NCI-H2107 (cell line): ENCODE measurements around the gene CCL20.
"Not testable (repeated sequence)": the region's sequence is repeated elsewhere in the genome, so short reads cannot be mapped to it uniquely, and the experiment has no call there.

ENCODE experiments used
- DNase-seq: peaks from one replicate; lab custom pipeline; 2025; lab: John Stamatoyannopoulos, UW

CCL20 gene

GRCh38 chr2:227834423-227834822 is 20.8 kb downstream of the CCL20 start:
- DNase-seq = no peak

GRCh38 chr2:227834916-227835650 is 21.4 kb downstream of the CCL20 start:
- DNase-seq = no peak

- DNase-seq = not testable (repeated sequence)
Measured at GRCh38 chr2:227839339-227840129, 25.9 kb downstream of the CCL20 start.

- DNase-seq = no peak
Measured at GRCh38 chr2:227846831-227847230, 33.2 kb downstream of the CCL20 start.

GRCh38 chr2:227848146-227848545 is 34.5 kb downstream of the CCL20 start:
- DNase-seq = no peak

GRCh38 chr2:227848586-227848985 is 34.9 kb downstream of the CCL20 start:
- no peak for DNase-seq

GRCh38 chr2:227849906-227850305 is 36.3 kb downstream of the CCL20 start:
- DNase-seq = no peak

- DNase-seq = no peak
Measured at GRCh38 chr2:227853204-227853629, 39.6 kb downstream of the CCL20 start.

GRCh38 chr2:227853765-227854271 is 40.2 kb downstream of the CCL20 start:
- no peak for DNase-seq

- DNase-seq = no peak
Measured at GRCh38 chr2:227855440-227855839, 41.8 kb downstream of the CCL20 start.

- no peak for DNase-seq
Measured at GRCh38 chr2:227856697-227857096, 43.1 kb downstream of the CCL20 start.

GRCh38 chr2:227860221-227860641 is 46.6 kb downstream of the CCL20 start:
- DNase-seq = no peak

- no peak for DNase-seq
Measured at GRCh38 chr2:227861011-227861410, 47.4 kb downstream of the CCL20 start.

- no peak for DNase-seq
Measured at GRCh38 chr2:227862227-227862740, 48.6 kb downstream of the CCL20 start.

GRCh38 chr2:227862741-227863588 is 49.3 kb downstream of the CCL20 start:
- DNase-seq = no peak

- no peak for DNase-seq
Measured at GRCh38 chr2:227864161-227864756, 50.6 kb downstream of the CCL20 start.

GRCh38 chr2:227865291-227865690 is 51.6 kb downstream of the CCL20 start:
- no peak for DNase-seq
